ENCODE data around the gene POU3F1.
A peak's percentile ranks its signal among the peaks of the same experiment; 100 is the strongest.

Gene POU3F1

DNA sequence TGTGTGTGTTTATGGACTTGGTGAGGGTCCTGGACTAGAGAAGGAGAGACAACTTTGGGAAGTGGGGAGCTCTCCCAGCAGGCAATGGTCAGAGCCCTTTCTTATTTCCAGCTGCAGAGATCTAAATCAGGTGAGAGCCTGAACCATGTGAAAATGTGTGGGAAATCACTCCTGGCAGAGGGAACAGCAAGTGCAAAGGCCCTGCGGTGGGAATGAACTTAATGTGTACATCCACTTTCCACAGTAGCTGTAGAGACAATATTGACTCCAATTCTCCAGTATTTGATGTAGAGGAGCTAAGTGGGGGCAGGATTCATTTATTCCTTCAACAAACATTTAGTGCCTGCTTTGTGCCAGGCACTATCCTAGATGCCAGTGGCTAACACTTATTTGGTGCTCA is 14.7 kb upstream of the POU3F1 start:
- no peak overlapping the region for H3K4me3 ChIP-seq (ENCODE audit: extremely low read depth, insufficient read depth, low read length, poor library complexity, severe bottlenecking)
- H3K27ac ChIP-seq (ENCODE audit: low read depth, low read length, severe bottlenecking), result no peak overlapping the region
- no peaks in the 10 kb centered on the region for H3K36me3 ChIP-seq (ENCODE audit: control insufficient read depth, insufficient read depth, low read length)
- no peaks in the 10 kb centered on the region for H3K9me3 ChIP-seq (ENCODE audit: control insufficient read depth, low read length)
- WGBS, 2 experiments (ENCODE audit: insufficient coverage in 2 of 2), result 100% methylated on average over 1 of the region's 1 CpG; no CpG with 5 or more reads in 1 of the 2 experiments
- peaks cover 9% of the 10 kb centered on the region for H3K4me1 ChIP-seq (ENCODE audit: control insufficient read depth, insufficient read depth, low read length, poor library complexity, severe bottlenecking)

GRCh38 chr1:38060498-38060897 is 13.9 kb upstream of the POU3F1 start:
- H3K36me3 ChIP-seq (ENCODE audit: control insufficient read depth, insufficient read depth, low read length), result no peaks in the 10 kb centered on the region
- no CpG with 5 or more reads among the region's 2 CpGs for WGBS, 2 experiments (ENCODE audit: insufficient coverage in 2 of 2)
- no peaks in the 10 kb centered on the region for H3K9me3 ChIP-seq (ENCODE audit: control insufficient read depth, low read length)
- no peak overlapping the region for H3K27ac ChIP-seq (ENCODE audit: low read depth, low read length, severe bottlenecking)
- peaks cover 11% of the 10 kb centered on the region for H3K4me1 ChIP-seq (ENCODE audit: control insufficient read depth, insufficient read depth, low read length, poor library complexity, severe bottlenecking)
- H3K4me3 ChIP-seq (ENCODE audit: extremely low read depth, insufficient read depth, low read length, poor library complexity, severe bottlenecking), result no peak overlapping the region

GRCh38 chr1:38059635-38060250 is 13.2 kb upstream of the POU3F1 start:
- Histone ChIP-seq H3K4me1 (ENCODE audit: control insufficient read depth, insufficient read depth, low read length, poor library complexity, severe bottlenecking) (peaks cover 13% of the 10 kb centered on the region), H3K4me3 (ENCODE audit: extremely low read depth, insufficient read depth, low read length, poor library complexity, severe bottlenecking) (no peak overlapping the region), H3K36me3 (ENCODE audit: control insufficient read depth, insufficient read depth, low read length) (no peaks in the 10 kb centered on the region), H3K27ac (ENCODE audit: low read depth, low read length, severe bottlenecking) (no peak overlapping the region), H3K9me3 (ENCODE audit: control insufficient read depth, low read length) (no peaks in the 10 kb centered on the region)
- WGBS, 2 experiments (ENCODE audit: insufficient coverage in 2 of 2), result 81 to 88% methylated on average over 6 of the region's 6 CpGs

DNA sequence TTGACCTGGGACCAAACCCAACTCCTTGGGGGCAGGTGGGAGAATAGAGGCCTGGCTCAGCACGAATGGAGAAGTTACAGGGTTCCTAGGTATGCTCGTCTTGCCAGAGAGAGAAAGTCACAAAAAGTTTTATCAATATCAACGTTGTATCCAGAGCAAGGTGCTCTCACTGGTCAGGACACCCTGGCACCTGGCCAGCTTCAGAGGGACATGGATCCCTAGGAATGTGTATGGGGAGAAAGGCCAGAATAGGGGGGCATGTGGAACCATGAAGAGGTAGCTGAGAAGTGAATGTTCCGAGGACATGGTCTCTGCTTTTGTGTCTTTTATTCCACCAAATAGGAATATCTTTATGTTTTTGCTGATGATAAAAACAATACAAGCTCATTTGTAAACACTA is 9.4 kb upstream of the POU3F1 start:
- H3K9me3 ChIP-seq (ENCODE audit: control insufficient read depth, low read length), result no peaks in the 10 kb centered on the region
- peaks cover 6% of the 10 kb centered on the region for H3K4me1 ChIP-seq (ENCODE audit: control insufficient read depth, insufficient read depth, low read length, poor library complexity, severe bottlenecking)
- WGBS, 2 experiments (ENCODE audit: insufficient coverage in 2 of 2), result 88 to 92% methylated on average over 3 of the region's 4 CpGs
- H3K27ac ChIP-seq (ENCODE audit: low read depth, low read length, severe bottlenecking), result no peak overlapping the region
- no peak overlapping the region for H3K4me3 ChIP-seq (ENCODE audit: extremely low read depth, insufficient read depth, low read length, poor library complexity, severe bottlenecking)
- H3K36me3 ChIP-seq (ENCODE audit: control insufficient read depth, insufficient read depth, low read length), result no peaks in the 10 kb centered on the region

- WGBS, 2 experiments (ENCODE audit: insufficient coverage in 2 of 2), result 77 to 86% methylated on average over 2 to 3 of the region's 3 CpGs
These were observed 8.8 kb upstream of the POU3F1 start for GRCh38 chr1:38055398-38055797.

GRCh38 chr1:38053416-38054091 is 7.0 kb upstream of the POU3F1 start:
- Histone ChIP-seq H3K4me3 (ENCODE audit: extremely low read depth, insufficient read depth, low read length, poor library complexity, severe bottlenecking) (no peak overlapping the region), H3K27ac (ENCODE audit: low read depth, low read length, severe bottlenecking) (no peak overlapping the region), H3K9me3 (ENCODE audit: control insufficient read depth, low read length) (no peaks in the 10 kb centered on the region), H3K4me1 (ENCODE audit: control insufficient read depth, insufficient read depth, low read length, poor library complexity, severe bottlenecking) (peaks cover 10% of the 10 kb centered on the region), H3K36me3 (ENCODE audit: control insufficient read depth, insufficient read depth, low read length) (no peaks in the 10 kb centered on the region)
- 0 to 80% methylated on average over 1 of the region's 7 CpGs for WGBS, 2 experiments (ENCODE audit: insufficient coverage in 2 of 2)

More at GRCh38 chr1:38055398-38055797, 8.8 kb upstream of the POU3F1 start:
- Histone ChIP-seq H3K27ac (ENCODE audit: low read depth, low read length, severe bottlenecking) (no peak overlapping the region), H3K4me3 (ENCODE audit: extremely low read depth, insufficient read depth, low read length, poor library complexity, severe bottlenecking) (no peak overlapping the region), H3K36me3 (ENCODE audit: control insufficient read depth, insufficient read depth, low read length) (no peaks in the 10 kb centered on the region), H3K4me1 (ENCODE audit: control insufficient read depth, insufficient read depth, low read length, poor library complexity, severe bottlenecking) (peaks cover 7% of the 10 kb centered on the region), H3K9me3 (ENCODE audit: control insufficient read depth, low read length) (no peaks in the 10 kb centered on the region)

DNA sequence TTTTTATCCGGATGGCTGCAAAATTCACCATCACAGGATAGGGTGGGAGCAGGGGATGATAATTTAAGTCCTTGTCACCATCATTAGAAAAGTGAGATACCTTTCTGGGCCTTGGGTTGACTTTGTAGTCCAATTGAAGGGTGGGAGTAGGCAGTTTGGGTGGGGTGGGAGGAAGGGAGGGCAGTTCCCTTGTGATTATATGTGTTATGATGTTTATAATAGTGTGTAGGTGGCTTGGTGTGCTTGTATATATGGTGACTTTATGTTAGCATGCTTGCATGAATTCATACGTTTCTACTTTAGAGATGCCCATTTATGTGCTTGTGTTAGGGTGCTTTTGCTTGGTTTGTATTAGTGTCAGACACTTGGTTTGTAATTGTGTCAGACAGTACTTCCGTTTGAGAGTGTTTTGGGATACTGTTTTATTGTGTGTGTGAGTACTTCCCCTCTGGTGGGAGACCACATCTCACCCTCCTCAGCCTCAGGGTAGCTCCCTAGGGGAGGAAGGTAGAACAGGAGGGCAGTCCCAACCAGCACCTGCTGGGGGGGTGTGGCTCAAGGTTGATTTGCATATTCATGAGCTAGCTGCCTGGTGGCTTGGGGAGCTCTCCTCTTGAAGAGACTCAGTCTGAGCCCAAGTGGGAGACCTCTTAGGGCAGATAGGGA is 6.3 kb upstream of the POU3F1 start:
- no peaks in the 10 kb centered on the region for H3K36me3 ChIP-seq (ENCODE audit: control insufficient read depth, insufficient read depth, low read length)
- peaks cover 10% of the 10 kb centered on the region for H3K4me1 ChIP-seq (ENCODE audit: control insufficient read depth, insufficient read depth, low read length, poor library complexity, severe bottlenecking)
- 86 to 100% methylated on average over 1 of the region's 3 CpGs for WGBS, 2 experiments (ENCODE audit: insufficient coverage in 2 of 2)
- no peak overlapping the region for H3K27ac ChIP-seq (ENCODE audit: low read depth, low read length, severe bottlenecking)
- no peaks in the 10 kb centered on the region for H3K9me3 ChIP-seq (ENCODE audit: control insufficient read depth, low read length)
- H3K4me3 ChIP-seq (ENCODE audit: extremely low read depth, insufficient read depth, low read length, poor library complexity, severe bottlenecking), result no peak overlapping the region

- Histone ChIP-seq H3K9me3 (ENCODE audit: control insufficient read depth, low read length) (no peaks in the 10 kb centered on the region), H3K4me1 (ENCODE audit: control insufficient read depth, insufficient read depth, low read length, poor library complexity, severe bottlenecking) (peaks cover 10% of the 10 kb centered on the region), H3K36me3 (ENCODE audit: control insufficient read depth, insufficient read depth, low read length) (no peaks in the 10 kb centered on the region), H3K4me3 (ENCODE audit: extremely low read depth, insufficient read depth, low read length, poor library complexity, severe bottlenecking) (no peak overlapping the region), H3K27ac (ENCODE audit: low read depth, low read length, severe bottlenecking) (no peak overlapping the region)
- 81 to 93% methylated on average over 5 to 9 of the region's 9 CpGs for WGBS, 2 experiments (ENCODE audit: insufficient coverage in 2 of 2)
These were observed 4.5 kb upstream of the POU3F1 start for GRCh38 chr1:38051079-38051543.

GRCh38 chr1:38050397-38051078 is 3.9 kb upstream of the POU3F1 start:
- no peaks in the 10 kb centered on the region for H3K36me3 ChIP-seq (ENCODE audit: control insufficient read depth, insufficient read depth, low read length)
- 59 to 60% methylated on average over 9 to 11 of the region's 13 CpGs for WGBS, 2 experiments (ENCODE audit: insufficient coverage in 2 of 2)
- no peak overlapping the region for H3K4me3 ChIP-seq (ENCODE audit: extremely low read depth, insufficient read depth, low read length, poor library complexity, severe bottlenecking)
- no peaks in the 10 kb centered on the region for H3K9me3 ChIP-seq (ENCODE audit: control insufficient read depth, low read length)
- peaks cover 8% of the 10 kb centered on the region for H3K4me1 ChIP-seq (ENCODE audit: control insufficient read depth, insufficient read depth, low read length, poor library complexity, severe bottlenecking)
- no peak overlapping the region for H3K27ac ChIP-seq (ENCODE audit: low read depth, low read length, severe bottlenecking)

- no peak overlapping the region for H3K27ac ChIP-seq (ENCODE audit: low read depth, low read length, severe bottlenecking)
- H3K4me1 ChIP-seq (ENCODE audit: control insufficient read depth, insufficient read depth, low read length, poor library complexity, severe bottlenecking), result peaks cover 10% of the 10 kb centered on the region
- H3K36me3 ChIP-seq (ENCODE audit: control insufficient read depth, insufficient read depth, low read length), result no peaks in the 10 kb centered on the region
- H3K9me3 ChIP-seq (ENCODE audit: control insufficient read depth, low read length), result no peaks in the 10 kb centered on the region
- peak overlapping the region; percentile 49 for H3K4me3 ChIP-seq (ENCODE audit: extremely low read depth, insufficient read depth, low read length, poor library complexity, severe bottlenecking)
- 7 to 9% methylated on average over 12 to 24 of the region's 34 CpGs for WGBS, 2 experiments (ENCODE audit: insufficient coverage in 2 of 2)
These were observed 1.1 kb upstream of the POU3F1 start for GRCh38 chr1:38047603-38048141.
